ENCODE results near the gene TRIB2.

TRIB2 gene

DNA sequence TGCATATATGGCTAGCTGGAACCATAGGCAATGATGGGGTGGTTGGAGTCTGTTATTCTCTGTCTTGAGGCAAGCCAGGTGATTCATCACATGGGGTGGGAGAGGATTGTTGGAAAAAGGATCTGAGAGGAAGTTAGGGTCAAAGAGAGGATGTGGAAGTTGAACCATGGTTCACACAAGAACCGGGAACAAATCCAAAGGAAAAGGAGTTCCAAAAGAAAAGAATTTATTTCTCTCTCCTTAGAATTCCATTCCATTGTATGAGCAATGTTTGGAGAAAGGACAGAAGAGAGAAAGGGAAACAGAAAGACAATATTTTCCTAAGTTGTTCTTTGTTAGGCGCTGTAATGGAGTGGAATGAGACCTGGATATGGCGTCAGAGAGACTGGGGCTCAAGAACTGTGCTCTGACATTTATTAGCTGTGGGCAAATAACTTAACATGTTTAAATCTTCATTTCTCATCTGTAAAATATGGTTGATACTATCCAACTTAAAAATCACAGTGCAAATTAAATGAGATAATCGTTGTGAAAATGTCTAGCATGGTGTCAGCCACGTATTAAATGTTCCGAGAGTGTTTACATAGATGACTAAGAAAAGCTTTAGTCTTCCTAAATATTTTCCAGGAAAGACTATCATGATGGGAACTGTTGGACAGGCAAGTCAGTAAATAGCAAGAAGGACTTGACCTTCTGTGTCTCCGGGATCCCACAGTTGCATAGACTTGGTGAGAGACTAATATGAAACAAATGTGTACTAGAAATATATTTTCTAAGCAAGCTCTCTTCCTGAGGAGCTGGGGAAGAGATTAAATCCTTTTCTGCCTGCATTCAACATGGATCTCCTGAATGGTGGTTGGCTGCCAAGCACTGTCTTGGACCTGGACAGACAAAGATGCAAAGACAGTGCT lies 71.4 kb downstream of the TRIB2 start:
- DNase-seq, result no peak

- no peak for DNase-seq
These were observed 75.2 kb downstream of the TRIB2 start for GRCh38 chr2:12791906-12792305.

Data from activated CD8-positive, alpha-beta memory T cell treated with anti-CD3 and anti-CD28 coated beads, Interleukin-2, amount 50 U/mL, for 48 hours (primary cell).